Measurements from ENCODE around the gene KATNAL1. TPM values are rescaled to one million over a fixed set of nuclear protein-coding genes. Genes with fewer than 3 reads are reported as not detected.
A peak's percentile ranks its signal among the peaks of the same experiment; 100 is the strongest.

The KATNAL1 gene
- total and polyA plus RNA-seq, 12 donors: 1.5 to 17.9 (median 9.4) TPM

DNA sequence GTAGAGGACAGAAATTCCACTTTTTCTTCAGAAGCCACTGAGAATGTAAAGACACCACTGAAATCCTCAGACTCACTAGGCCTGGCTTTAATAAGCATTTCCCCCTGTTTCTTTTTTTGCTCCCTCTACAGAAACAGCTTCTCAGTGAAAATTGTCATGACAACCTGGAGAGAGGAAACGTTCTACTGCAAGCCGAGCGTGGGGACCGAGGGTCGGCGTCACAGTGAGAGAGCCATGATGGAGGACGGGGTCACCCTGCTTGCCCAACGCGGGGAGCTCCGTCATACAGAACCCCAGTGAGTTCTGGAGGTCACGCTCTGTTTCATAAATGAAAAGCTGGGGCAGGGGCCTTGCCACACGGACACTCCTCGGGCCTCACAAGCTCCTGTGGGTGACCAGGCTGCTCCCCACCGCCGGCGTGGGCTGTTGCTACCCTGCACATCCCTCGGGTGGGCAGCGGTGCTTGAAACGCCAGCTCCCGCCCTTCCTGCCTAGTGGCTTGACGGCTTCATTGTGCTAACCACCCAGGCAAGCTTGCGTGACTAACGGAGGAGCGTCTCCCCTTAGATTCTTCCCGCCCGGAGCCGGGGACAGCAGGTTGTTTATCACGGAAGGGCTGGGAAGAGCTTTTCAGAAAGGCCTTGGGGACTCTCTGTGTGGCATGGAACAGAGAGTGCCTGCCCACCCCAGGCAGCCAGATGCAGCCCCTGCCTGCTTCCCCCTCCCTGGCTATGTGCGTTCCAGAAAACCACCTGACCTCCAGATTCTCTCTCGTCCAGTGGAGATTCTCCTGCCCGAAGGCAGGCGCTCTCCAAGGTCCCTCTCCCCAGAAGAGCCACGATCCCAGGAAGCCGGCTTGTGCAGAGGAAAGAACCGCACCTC, 153.6 kb downstream of the KATNAL1 start:
- TF ChIP-seq, protein P1, sequence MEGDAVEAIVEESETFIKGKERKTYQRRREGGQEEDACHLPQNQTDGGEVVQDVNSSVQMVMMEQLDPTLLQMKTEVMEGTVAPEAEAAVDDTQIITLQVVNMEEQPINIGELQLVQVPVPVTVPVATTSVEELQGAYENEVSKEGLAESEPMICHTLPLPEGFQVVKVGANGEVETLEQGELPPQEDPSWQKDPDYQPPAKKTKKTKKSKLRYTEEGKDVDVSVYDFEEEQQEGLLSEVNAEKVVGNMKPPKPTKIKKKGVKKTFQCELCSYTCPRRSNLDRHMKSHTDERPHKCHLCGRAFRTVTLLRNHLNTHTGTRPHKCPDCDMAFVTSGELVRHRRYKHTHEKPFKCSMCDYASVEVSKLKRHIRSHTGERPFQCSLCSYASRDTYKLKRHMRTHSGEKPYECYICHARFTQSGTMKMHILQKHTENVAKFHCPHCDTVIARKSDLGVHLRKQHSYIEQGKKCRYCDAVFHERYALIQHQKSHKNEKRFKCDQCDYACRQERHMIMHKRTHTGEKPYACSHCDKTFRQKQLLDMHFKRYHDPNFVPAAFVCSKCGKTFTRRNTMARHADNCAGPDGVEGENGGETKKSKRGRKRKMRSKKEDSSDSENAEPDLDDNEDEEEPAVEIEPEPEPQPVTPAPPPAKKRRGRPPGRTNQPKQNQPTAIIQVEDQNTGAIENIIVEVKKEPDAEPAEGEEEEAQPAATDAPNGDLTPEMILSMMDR (IDR thresholded peaks at IDR 0.05): no peak
- no peak for TF ChIP-seq POLR2A (IDR thresholded peaks at IDR 0.05)
- Histone ChIP-seq H3K4me3 (no peak overlapping the region), H3K36me3 (replicated peaks in 1 of 2) (no peaks in the 10 kb centered on the region), H3K4me1 (replicated peaks in 1 of 2) (no peaks in the 10 kb centered on the region), H3K27ac (no peak overlapping the region), H3K9me3 (replicated peaks in 1 of 3) (no peaks in the 10 kb centered on the region), H3K27me3 (peaks cover 6% of the 10 kb centered on the region)
- intact Hi-C loops (cut with DNase I): no loop called here
- WGBS, 4 donors: 54 to 85% (median 57%) methylated on average over 13 to 35 of the region's 35 CpGs
- peak in 2 of 7 donors; percentile 25 to 35 for DNase-seq

Small RNAs within 50 kb of the gene (small RNA-seq; reads per million reads assigned to genes)
- 0 reads per million in 2 donors for gene RNU6-64P

Other genes with a start within 250 kb of the KATNAL1 start
- under 1 TPM in 2 of 9 donors, not detected in 7; 0.18 to 0.28 TPM for gene UBE2L5, start 114.9 kb upstream of the KATNAL1 start, total RNA-seq
- under 1 TPM in 2 of 3 donors, not detected in 1; 0.03 to 0.16 TPM for gene UBE2L5, start 114.9 kb upstream of the KATNAL1 start, polyA plus RNA-seq
- 100 to 1,000 TPM; 106 to 315 (median 208) TPM for gene HMGB1, start 158.4 kb upstream of the KATNAL1 start, total RNA-seq
- gene HMGB1, start 158.4 kb upstream of the KATNAL1 start, polyA plus RNA-seq: 100 to 1,000 TPM; 252 to 342 (median 274) TPM